ENCODE measurements around the gene WDR82.

DNA sequence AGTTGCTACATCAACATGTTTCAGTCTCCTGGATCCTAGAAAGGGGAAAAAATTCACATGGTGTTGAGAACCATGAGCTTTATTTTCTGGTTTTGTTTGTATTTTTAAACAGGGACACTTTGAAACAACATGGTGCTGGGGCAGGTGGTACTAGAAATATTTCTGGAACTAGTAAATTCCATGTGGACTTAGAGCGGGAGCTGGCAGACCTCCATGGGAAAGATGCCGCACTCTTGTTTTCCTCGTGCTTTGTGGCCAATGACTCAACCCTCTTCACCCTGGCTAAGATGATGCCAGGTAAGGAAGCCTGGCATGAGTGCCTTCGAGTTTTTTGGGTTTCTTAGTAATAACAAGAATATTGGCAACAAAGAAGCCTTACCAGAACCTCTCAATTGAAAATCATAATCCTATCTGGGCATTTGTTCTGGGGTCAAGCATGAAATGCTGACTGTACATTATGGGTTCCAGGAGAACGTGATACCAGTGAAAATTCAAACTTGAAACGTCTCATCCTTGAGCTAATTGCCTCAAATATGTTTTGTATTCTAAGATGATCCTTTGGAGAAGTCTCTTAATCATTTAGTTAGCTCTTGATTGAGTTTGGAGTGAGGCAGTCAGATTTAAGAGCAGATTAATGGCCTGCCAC lies 72.6 kb downstream of the WDR82 start:
- no peak for TF ChIP-seq POLR2AphosphoS5 (IDR thresholded peaks at IDR 0.05)
- no peak for TF ChIP-seq CTCF (IDR thresholded peaks at IDR 0.05)
- TF ChIP-seq POLR2A (IDR thresholded peaks at IDR 0.05): no peak
